Neural crest cell (in vitro differentiated cells): ENCODE results near the gene RPS25. TPM values are rescaled to one million over a fixed set of nuclear protein-coding genes. Genes with fewer than 3 reads are reported as not detected.

Experiments used
- DNase-seq: peaks from one replicate; pipeline ENCODE4 v3.0.0; 2021; ENCODE audit warnings: low read depth, mixed read lengths, low spot score
- H3K27ac Mint-ChIP-seq: one replicate; pipeline ENCODE4 v1.8.0; 2021; ENCODE audit warnings: mild to moderate bottlenecking, mixed read lengths; ENCODE audit not compliant: unreplicated experiment
- H3K27me3 Mint-ChIP-seq: 2 replicates; pipeline ENCODE4 v1.8.0; 2021; ENCODE audit warnings: low read depth, mild to moderate bottlenecking, mixed read lengths
- H3K36me3 Mint-ChIP-seq: 2 replicates; pipeline ENCODE4 v1.8.0; 2021; ENCODE audit warnings: low read depth, mild to moderate bottlenecking, mixed read lengths
- H3K4me1 Mint-ChIP-seq: 2 replicates; pipeline ENCODE4 v1.8.0; 2021; ENCODE audit warnings: mixed read lengths
- H3K4me3 Mint-ChIP-seq: one replicate; pipeline ENCODE4 v1.8.0; 2021; ENCODE audit warnings: mild to moderate bottlenecking, mixed read lengths
- H3K9me3 Mint-ChIP-seq: 2 replicates; pipeline ENCODE4 v1.8.0; 2021; ENCODE audit warnings: mixed read lengths
- CTCF ChIP-seq: fragments of 200-600 bp; sonication (generic); conservative IDR thresholded peaks from 2 replicates; pipeline ENCODE4 v1.5.0; 2021; ENCODE audit warnings: antibody characterized with exemption, mild to moderate bottlenecking
- total RNA-seq: library from RNA; stranded (reverse); gene quantifications from 2 replicates; pipeline ENCODE4 v1.2.1, GENCODE V29; 2021

Gene RPS25
- total RNA-seq, 1 donor from 2014 or later: 1,203 TPM

- TF ChIP-seq CTCF: no peak
- Mint-ChIP-seq H3K4me3 (peak overlapping the region; percentile 34), H3K27ac (no peak overlapping the region), H3K9me3 (no peaks in the 10 kb centered on the region), H3K4me1 (peaks cover 14% of the 10 kb centered on the region), H3K27me3 (no peaks in the 10 kb centered on the region), H3K36me3 (peaks cover 24% of the 10 kb centered on the region)
- no peak for DNase-seq
These were observed 33.5 kb upstream of the RPS25 start for GRCh38 chr11:119051440-119052162.

GRCh38 chr11:119049081-119049480 is 30.9 kb upstream of the RPS25 start:
- Mint-ChIP-seq H3K4me3 (no peak overlapping the region), H3K9me3 (no peaks in the 10 kb centered on the region), H3K36me3 (peaks cover 26% of the 10 kb centered on the region), H3K4me1 (no peaks in the 10 kb centered on the region), H3K27me3 (no peaks in the 10 kb centered on the region), H3K27ac (no peak overlapping the region)
- DNase-seq: no peak
- TF ChIP-seq CTCF: no peak

GRCh38 chr11:119048644-119049043 is 30.5 kb upstream of the RPS25 start:
- Mint-ChIP-seq H3K4me1 (no peaks in the 10 kb centered on the region), H3K27ac (no peak overlapping the region), H3K4me3 (no peak overlapping the region), H3K27me3 (no peaks in the 10 kb centered on the region), H3K36me3 (peaks cover 26% of the 10 kb centered on the region), H3K9me3 (no peaks in the 10 kb centered on the region)
- TF ChIP-seq CTCF: no peak
- no peak for DNase-seq

- H3K4me3 Mint-ChIP-seq: no peak overlapping the region
- no peak for TF ChIP-seq CTCF
- H3K36me3 Mint-ChIP-seq: peaks cover 16% of the 10 kb centered on the region
These were observed 29.1 kb upstream of the RPS25 start for GRCh38 chr11:119047205-119047604.

GRCh38 chr11:119046489-119046888 is 28.3 kb upstream of the RPS25 start:
- no peak for DNase-seq
- Mint-ChIP-seq H3K9me3 (no peaks in the 10 kb centered on the region), H3K4me1 (no peaks in the 10 kb centered on the region), H3K4me3 (no peak overlapping the region), H3K27ac (no peak overlapping the region), H3K27me3 (no peaks in the 10 kb centered on the region), H3K36me3 (peaks cover 14% of the 10 kb centered on the region)
- no peak for TF ChIP-seq CTCF

More at GRCh38 chr11:119047205-119047604, 29.1 kb upstream of the RPS25 start:
- Mint-ChIP-seq H3K27ac (no peak overlapping the region), H3K9me3 (no peaks in the 10 kb centered on the region), H3K4me1 (no peaks in the 10 kb centered on the region), H3K27me3 (no peaks in the 10 kb centered on the region)
- DNase-seq: no peak
